Right lobe of liver (tissue), 6 donors: ENCODE results near the gene DDX11. TPM values are rescaled to one million over a fixed set of nuclear protein-coding genes. Genes with fewer than 3 reads are reported as not detected.
"Not testable (repeated sequence)": the region's sequence is repeated elsewhere in the genome, so short reads cannot be mapped to it uniquely, and the experiment has no call there.

Experiments
- ATAC-seq, 4 donors: fragments of 200-7000 bp; cut with Tn5 transposase; one replicate each; pipeline ENCODE4 v1.9.1; 2020; ENCODE audit warnings: mild to moderate bottlenecking in 4 of 4, moderate library complexity in 4 of 4
- DNase-seq, 3 donors: peaks; one replicate each; pipeline ENCODE4 v3.0.0-alpha.2; 2020
- H3K27ac ChIP-seq, 3 donors: fragments of 200-600 bp; one replicate each; pipeline ENCODE4 v1.8.0; 2022
- H3K27me3 ChIP-seq, 2 donors: fragments of 200-600 bp; one replicate each; pipeline ENCODE4 v1.8.0; 2022
- H3K36me3 ChIP-seq, 4 donors: fragments of 200-600 bp; sonication (generic) in 1 of 4; one replicate each; pipeline versions ENCODE4 v1.5.1 to v1.8.0; 2017 to 2022; ENCODE audit warnings: control low read depth in 1 of 4
- H3K4me1 ChIP-seq, 4 donors: fragments of 200-600 bp; sonication (generic) in 1 of 4; one replicate each; pipeline versions ENCODE4 v1.5.1 to v1.8.0; 2017 to 2022; ENCODE audit warnings: control low read depth in 1 of 4
- H3K4me3 ChIP-seq, 3 donors: fragments of 200-600 bp; one replicate each; pipeline ENCODE4 v1.8.0; 2022
- H3K9me3 ChIP-seq, 4 donors: fragments of 200-600 bp; sonication (generic) in 1 of 4; one replicate each; pipeline versions ENCODE4 v1.5.1 to v1.8.0; 2017 to 2022; ENCODE audit warnings: control low read depth in 1 of 4
- POLR2A ChIP-seq: fragments of 450-650 bp; IDR thresholded peaks from one replicate; pipeline ENCODE4 v1.6.1; 2017; ENCODE audit warnings: antibody characterized with exemption, mild to moderate bottlenecking
- WGBS: methylation state at CpG from one replicate; pipeline ENCODE4 v1.1.6; 2018; ENCODE audit warnings: low coverage, low lambda C conversion rate; ENCODE audit not compliant: insufficient coverage; ENCODE audit errors: missing lambda C conversion rate; 5-methylcytosine and 5-hydroxymethylcytosine counted together
- intact Hi-C, 2 donors: fragments of 100-400 bp; cut with DNase I; formaldehyde crosslinking; loops; one replicate each; pipeline versions ENCODE4 v1.11.2 to v1.14.1; 2022
- total RNA-seq, 6 experiments: library from RNA; depleted of rRNA in 2 of 6; stranded (reverse); fragments of >200 nt in 2 of 6; fragmentation: NEBNext Ultra II Directional in 3 of 6; extraction: Animal tissue kit (Norgen Biotek cat#: 25700) in 3 of 6; gene quantifications; one replicate each; pipeline versions ENCODE4 v1.1.0 to v1.2.4, GENCODE V29; 2016 to 2023
- TF ChIP-seq, protein P1 (sequence below), 4 donors: fragments of 200-600 bp in 3 of 4; fragments of 450-650 bp in 1 of 4; IDR thresholded peaks; one replicate each; pipeline versions ENCODE4 v1.5.1 to v1.8.0; 2016 to 2022; ENCODE audit warnings: antibody characterized with exemption in 4 of 4, mild to moderate bottlenecking in 2 of 4
- donor health status: DM: no; HTN: yes; CAD: no.
- donor health status: DM: no; HTN: no; CAD: no.
- donor health status: DM: no; HTN: no; CAD: no.
- donor health status: DM: no; HTN: yes; CAD: no.
- donor health status: DM: no; HTN: yes; CAD: no.

Gene DDX11
- total RNA-seq, 6 experiments from 2014 or later, result 5.0 to 19.2 (median 13.5) TPM

DNA sequence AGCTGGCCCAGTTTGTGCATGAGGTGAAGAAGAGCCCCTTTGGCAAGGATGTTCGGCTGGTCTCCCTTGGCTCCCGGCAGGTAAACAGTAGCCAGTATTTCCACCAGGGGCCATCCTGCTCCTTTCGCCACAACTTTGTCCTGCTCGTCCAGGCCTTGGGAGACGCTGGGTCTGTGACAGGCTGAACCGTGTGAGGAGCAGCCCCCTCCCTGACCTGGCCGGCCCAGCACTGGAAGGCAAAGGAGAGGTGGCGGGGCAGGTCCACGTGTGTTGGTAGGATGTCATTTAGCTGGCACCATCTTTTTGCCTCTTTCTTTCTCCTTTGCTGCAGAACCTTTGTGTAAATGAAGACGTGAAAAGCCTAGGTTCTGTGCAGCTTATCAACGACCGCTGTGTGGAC is 15.4 kb downstream of the DDX11 start:
- no peaks in the 10 kb centered on the region for H3K9me3 ChIP-seq
- H3K36me3 ChIP-seq, result peaks cover 0 to 12% (median 0%) of the 10 kb centered on the region in 4 donors
- H3K27ac ChIP-seq, result no peak overlapping the region
- intact Hi-C loops, result no loop called here
- H3K4me1 ChIP-seq, result no peaks in the 10 kb centered on the region
- H3K4me3 ChIP-seq, result no peak overlapping the region
- 71% methylated on average over 4 of the region's 12 CpGs for WGBS
- DNase-seq, result no peak
- H3K27me3 ChIP-seq, result no peaks in the 10 kb centered on the region
- TF ChIP-seq POLR2A, result no peak
- TF ChIP-seq, protein P1, sequence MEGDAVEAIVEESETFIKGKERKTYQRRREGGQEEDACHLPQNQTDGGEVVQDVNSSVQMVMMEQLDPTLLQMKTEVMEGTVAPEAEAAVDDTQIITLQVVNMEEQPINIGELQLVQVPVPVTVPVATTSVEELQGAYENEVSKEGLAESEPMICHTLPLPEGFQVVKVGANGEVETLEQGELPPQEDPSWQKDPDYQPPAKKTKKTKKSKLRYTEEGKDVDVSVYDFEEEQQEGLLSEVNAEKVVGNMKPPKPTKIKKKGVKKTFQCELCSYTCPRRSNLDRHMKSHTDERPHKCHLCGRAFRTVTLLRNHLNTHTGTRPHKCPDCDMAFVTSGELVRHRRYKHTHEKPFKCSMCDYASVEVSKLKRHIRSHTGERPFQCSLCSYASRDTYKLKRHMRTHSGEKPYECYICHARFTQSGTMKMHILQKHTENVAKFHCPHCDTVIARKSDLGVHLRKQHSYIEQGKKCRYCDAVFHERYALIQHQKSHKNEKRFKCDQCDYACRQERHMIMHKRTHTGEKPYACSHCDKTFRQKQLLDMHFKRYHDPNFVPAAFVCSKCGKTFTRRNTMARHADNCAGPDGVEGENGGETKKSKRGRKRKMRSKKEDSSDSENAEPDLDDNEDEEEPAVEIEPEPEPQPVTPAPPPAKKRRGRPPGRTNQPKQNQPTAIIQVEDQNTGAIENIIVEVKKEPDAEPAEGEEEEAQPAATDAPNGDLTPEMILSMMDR (IDR thresholded peaks at IDR 0.05), result no peak
- no peak for ATAC-seq

DNA sequence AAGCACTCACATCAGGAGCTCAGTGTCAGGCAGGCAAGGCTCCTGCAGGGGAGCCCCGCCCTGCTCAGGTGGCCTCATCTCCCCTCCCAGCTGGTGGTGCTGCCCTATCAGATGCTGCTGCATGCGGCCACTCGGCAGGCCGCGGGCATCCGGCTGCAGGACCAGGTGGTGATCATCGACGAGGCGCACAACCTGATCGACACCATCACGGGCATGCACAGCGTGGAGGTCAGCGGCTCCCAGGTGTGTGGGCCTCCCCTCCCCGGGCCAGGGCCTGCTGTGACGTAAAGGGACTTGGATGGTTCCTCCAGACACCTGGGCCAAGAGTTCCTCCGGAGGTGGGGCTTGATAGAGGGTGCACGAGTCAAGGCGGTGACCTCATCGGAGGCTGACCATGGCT is 18.0 kb downstream of the DDX11 start:
- 40% methylated on average over 1 of the region's 19 CpGs for WGBS
- H3K4me3 ChIP-seq, H3K9me3 ChIP-seq, intact Hi-C loops, H3K36me3 ChIP-seq, H3K27ac ChIP-seq, DNase-seq, H3K27me3 ChIP-seq, H3K4me1 ChIP-seq: not testable (repeated sequence)
- peak in 2 of 4 donors; percentile 15 to 27 for ATAC-seq

DNA sequence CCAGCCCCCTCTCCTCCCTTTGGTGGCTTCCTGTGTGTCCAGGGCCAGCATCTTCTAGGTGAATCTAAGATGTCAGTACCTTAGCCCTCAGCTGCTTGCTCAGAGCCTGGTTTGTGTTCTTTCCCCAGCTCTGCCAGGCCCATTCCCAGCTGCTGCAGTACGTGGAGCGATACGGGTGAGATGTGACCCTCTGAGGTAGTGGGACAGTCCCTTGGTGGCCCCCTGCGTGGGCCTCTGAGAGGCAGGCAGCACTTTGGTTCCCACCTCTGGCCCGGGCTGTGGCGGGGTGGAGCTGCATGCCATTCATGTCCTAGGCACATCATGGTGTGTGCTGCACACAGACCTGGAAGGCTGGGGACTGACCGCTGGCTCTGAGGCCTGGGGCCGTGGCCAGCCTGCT is 19.1 kb downstream of the DDX11 start:
- intact Hi-C loops, H3K27ac ChIP-seq, H3K9me3 ChIP-seq, H3K36me3 ChIP-seq, H3K4me1 ChIP-seq, H3K4me3 ChIP-seq, ATAC-seq, DNase-seq, H3K27me3 ChIP-seq: not testable (repeated sequence)
- WGBS, result no CpG with 5 or more reads among the region's 8 CpGs

DNA sequence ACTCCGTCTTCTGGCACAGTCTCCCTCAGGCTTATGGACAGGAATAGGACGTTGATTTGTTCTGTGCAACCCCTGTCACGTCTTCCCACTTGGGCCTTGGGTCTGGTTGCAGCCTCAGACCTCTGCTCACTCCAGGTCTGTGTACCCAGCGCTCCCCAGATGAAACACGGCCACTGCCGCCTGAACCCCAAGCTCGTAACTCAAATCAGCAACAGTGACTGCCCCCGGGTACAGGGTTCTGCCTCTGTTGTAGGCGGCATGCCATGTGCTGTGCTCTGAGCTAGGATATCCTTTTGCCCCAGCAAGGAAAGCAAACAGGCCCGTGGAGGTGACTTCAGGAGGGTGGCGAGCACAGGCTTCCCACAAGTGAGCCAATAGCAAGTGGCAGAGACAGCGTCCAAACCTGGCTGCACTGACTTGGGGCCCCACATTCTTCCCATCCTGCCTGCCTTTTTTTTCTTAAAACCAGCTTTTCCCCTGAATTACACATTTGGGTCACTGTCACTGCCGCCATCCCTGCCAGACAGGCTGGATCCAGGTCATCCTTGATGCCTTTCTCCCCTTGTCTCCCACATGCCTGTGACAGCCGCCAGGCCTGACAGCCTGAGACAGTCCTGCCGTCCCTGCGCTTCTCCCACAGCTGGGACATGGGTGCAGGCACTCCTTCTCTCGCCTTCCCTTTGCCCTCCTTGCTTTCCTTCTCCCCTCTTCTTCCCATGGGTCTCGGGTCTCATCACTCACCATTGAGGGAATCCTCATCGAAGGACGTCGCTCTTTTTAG is 21.6 kb downstream of the DDX11 start:
- H3K4me3 ChIP-seq, DNase-seq, H3K4me1 ChIP-seq, H3K27me3 ChIP-seq, ATAC-seq, H3K9me3 ChIP-seq, H3K36me3 ChIP-seq, intact Hi-C loops, H3K27ac ChIP-seq: not testable (repeated sequence)
- 82% methylated on average over 12 of the region's 21 CpGs for WGBS

DNA sequence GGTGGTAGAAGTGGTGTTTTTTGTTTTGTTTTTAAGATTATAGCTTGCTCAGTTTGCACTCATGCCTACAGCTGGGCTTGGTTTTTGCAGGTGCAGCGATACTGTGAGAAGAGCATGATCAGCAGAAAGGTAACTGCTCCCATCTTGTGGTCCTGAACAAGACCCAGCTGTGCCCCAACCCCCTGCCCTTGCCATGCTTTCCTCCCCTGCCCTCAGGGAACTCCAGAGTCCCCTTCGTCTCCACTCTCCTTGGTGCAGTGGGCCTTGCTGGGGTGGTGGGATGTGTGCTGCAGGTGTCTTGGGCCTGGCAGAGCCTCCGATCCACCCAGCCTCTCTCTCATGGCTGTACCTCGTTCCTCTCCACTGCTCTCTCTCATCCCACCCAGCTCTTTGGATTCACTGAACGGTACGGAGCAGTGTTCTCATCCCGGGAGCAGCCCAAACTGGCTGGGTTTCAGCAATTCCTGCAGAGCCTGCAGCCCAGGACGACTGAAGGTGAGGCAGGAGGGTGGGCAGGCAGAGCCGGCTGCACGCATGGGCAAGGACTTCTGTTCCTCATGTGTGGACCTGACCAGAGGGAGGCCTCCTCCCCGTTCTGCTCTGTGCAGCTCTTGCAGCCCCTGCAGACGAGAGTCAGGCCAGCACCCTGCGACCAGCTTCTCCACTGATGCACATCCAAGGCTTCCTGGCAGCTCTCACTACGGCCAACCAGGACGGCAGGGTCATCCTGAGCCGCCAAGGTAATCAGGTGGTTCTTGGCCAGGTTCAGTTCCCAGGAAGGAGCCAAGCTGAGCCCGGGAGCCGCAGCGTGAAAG is 22.8 kb downstream of the DDX11 start:
- H3K27ac ChIP-seq, ATAC-seq, H3K27me3 ChIP-seq, H3K4me3 ChIP-seq, H3K4me1 ChIP-seq, H3K9me3 ChIP-seq, DNase-seq, intact Hi-C loops, H3K36me3 ChIP-seq: not testable (repeated sequence)
- WGBS, result 77% methylated on average over 5 of the region's 19 CpGs

DNA sequence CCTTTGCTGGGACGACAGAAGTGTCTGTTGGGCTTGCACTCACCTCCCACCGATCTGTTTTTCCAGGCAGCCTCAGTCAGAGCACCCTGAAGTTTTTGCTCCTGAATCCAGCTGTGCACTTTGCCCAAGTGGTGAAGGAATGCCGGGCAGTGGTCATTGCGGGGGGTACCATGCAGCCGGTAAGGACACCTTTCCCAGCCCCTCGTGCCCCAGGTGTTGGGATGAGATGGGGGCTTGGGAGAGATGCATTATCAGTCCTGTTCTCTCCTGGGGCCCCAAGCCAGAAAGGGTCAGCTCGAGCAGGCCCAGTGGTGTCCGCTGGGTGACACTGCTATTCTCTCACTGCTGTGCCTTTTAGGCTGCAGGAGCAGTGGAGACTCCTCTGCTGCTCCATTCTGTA is 24.2 kb downstream of the DDX11 start:
- H3K27ac ChIP-seq, H3K36me3 ChIP-seq, intact Hi-C loops, H3K9me3 ChIP-seq, H3K27me3 ChIP-seq, H3K4me3 ChIP-seq, ATAC-seq, DNase-seq, H3K4me1 ChIP-seq: not testable (repeated sequence)
- WGBS, result no CpG with 5 or more reads among the region's 8 CpGs

DNA sequence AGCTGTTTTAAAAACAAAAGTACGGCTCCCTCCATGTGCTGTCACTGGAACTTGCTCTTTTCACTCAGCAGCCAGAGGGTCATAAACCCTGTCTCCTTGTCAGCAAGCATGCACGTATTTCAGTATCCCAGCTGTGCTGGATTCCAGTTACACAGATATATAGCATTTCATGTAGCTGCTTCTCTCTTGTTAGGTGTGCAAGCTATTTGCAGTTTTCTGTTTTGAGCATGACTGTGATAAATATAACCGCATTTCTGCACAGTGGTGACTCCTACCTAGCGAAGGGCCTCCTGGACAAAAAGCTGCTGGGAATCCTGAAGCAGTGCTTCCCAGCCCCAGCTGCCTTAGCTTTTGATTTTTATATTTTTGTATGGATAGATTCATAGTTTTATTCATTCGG is 24.7 kb downstream of the DDX11 start:
- H3K9me3 ChIP-seq, ATAC-seq, H3K27me3 ChIP-seq, DNase-seq, H3K27ac ChIP-seq, H3K36me3 ChIP-seq, H3K4me1 ChIP-seq, H3K4me3 ChIP-seq, intact Hi-C loops: not testable (repeated sequence)
- WGBS, result 81% methylated on average over 4 of the region's 5 CpGs

DNA sequence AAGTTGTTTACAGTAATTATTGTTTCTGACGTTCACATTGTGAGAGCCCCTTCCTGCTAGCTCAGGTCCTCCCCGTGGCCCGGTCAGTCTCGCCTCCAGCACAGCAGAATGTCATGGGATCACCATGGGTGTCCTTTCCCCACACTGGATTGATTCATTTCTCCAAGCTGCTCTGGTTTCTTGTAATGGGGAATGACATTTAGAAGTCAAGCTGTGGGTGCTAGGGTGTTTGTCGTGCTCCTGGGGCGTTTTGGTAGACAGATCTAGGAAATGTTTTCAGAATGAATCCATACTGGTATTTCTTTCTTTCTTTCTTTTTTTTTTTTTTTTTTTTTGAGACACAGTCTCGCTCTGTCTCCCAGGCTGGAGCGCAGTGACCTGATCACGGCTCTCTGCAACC is 25.1 kb downstream of the DDX11 start:
- H3K4me1 ChIP-seq, H3K9me3 ChIP-seq, H3K27me3 ChIP-seq, intact Hi-C loops, H3K36me3 ChIP-seq, ATAC-seq, H3K4me3 ChIP-seq, H3K27ac ChIP-seq, DNase-seq: not testable (repeated sequence)
- 85% methylated on average over 6 of the region's 9 CpGs for WGBS

DNA sequence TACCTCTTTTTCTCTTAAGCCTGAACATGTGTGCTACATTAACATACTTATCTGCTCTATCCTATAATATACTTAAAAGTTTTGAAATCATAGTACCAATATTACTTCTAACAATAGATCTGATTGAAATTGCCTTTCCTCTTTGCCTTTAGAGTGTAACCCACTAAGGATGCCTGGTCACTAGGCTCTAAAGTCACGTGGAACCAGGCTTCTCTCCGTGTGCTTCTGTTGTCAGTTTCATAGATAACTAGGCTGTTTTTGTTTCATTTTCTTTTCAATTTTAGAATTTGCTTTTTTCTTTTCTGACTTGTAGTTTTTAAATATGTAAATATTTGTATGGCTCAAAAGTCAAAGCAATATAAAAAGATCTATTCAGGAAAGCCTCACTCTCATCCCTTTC is 25.8 kb downstream of the DDX11 start:
- WGBS, result 38% methylated on average over 1 of the region's 2 CpGs
- H3K4me1 ChIP-seq, H3K9me3 ChIP-seq, DNase-seq, H3K36me3 ChIP-seq, H3K27me3 ChIP-seq, intact Hi-C loops, H3K27ac ChIP-seq, ATAC-seq, H3K4me3 ChIP-seq: not testable (repeated sequence)

DNA sequence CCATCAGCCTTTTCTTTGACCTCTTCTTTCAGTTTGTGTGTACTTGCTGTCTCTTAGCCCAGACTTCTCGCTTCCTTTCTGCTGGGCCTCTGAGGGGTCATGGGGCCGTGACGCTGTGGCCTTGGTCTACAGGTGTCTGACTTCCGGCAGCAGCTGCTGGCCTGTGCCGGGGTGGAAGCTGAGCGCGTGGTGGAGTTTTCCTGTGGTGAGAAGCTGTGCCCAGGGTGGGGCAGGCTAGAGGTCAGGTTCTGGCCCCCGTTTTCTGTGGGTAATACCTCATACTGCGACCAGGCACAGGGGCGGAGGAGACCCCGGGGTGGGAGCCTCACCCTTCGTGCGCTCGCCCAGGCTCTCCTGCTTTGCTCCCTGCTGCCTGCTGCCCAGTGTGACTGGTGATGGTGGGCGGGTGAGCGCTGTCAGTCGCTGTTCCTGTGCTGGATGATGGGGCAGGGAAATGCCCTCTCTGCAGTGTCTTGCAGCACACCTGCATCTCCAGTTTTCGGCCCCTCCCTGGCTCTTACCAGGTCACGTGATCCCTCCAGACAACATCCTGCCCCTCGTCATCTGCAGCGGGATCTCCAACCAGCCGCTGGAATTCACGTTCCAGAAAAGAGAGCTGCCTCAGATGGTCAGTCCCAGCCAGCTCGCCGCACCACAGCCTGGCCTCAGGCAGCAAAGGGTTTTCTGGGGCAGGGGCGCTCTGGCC is 27.0 kb downstream of the DDX11 start:
- H3K27ac ChIP-seq, ATAC-seq, H3K9me3 ChIP-seq, H3K4me3 ChIP-seq, intact Hi-C loops, H3K4me1 ChIP-seq, H3K36me3 ChIP-seq, DNase-seq, H3K27me3 ChIP-seq: not testable (repeated sequence)
- WGBS, result 85% methylated on average over 9 of the region's 26 CpGs
